ENCODE results near the gene ATAD5. TPM values are rescaled to one million over a fixed set of nuclear protein-coding genes. Genes with fewer than 3 reads are reported as not detected.

ATAD5 gene
- total RNA-seq, 4 donors from 2014 or later = 0.75 to 2.7 (median 1.2) TPM

DNA sequence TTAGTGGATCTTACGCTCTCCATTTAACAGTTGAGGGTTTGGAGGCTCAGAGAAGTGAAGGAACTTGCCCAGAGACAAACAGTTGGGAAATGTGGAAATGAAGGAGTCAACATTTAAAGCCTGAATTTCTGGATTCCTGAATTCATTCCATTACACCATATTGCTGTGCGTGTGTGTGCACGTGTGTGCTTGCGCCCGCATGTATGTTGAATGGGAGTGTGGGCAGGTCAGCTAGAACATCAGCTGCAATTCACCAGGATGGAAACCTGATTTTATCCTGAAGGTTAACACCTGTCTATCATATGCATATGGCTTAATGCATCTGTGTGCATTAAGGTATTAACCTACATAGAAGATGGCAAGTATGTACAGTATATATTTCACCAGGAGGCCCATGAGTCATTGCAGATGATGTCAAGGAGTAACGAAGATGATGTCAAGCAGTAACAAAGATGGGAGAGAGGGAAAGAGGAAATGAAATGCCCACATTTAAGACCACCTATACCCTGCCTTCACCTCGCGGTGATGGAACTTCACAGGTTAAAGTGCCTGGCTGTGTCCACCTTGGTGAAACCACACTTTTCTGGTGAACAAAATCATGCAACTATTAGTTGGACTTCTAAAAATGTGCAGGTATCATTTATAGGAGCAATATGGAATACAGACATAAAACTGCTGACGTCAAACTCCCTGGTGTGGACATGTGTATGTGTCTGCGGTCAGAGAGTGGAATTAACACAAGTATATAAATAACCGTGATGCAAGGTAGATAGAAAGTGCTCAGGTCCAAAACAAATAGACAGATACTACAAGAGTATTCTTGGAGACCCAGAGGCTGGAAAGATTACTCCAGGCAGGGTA is 89.1 kb downstream of the ATAD5 start:
- Histone ChIP-seq H3K27ac (no peak overlapping the region), H3K9me3 (no peaks in the 10 kb centered on the region), H3K27me3 (peaks cover 55% of the 10 kb centered on the region), H3K36me3 (no peaks in the 10 kb centered on the region), H3K4me1 (peaks cover 0 to 17% (median 13%) of the 10 kb centered on the region in 4 donors), H3K4me3 (peak overlapping the region in 2 of 4 donors; percentile 56 to 64)
- in situ Hi-C loops (cut with MboI; ENCODE audit: low pct_ligation_motif_present in 1 of 4, low pct_unique_long_range_greater_than_20kb in 1 of 4, low sequenced_read_pairs in 3 of 4) (loop anchor here in 1 of 4 donors (25.0 kb wide), 1 partner anchor 291 kb away; no protein-coding TSS in a partner anchor), intact Hi-C loops (cut with DNase I; ENCODE audit: low total_unique reads) (loop anchor here (10.0 kb wide), 1 partner anchor 1744 kb away; no protein-coding TSS in a partner anchor)
- TF ChIP-seq POLR2A (IDR thresholded peaks at IDR 0.05) (no peak), POLR2AphosphoS5 (IDR thresholded peaks at IDR 0.05) (no peak), EP300 (IDR thresholded peaks at IDR 0.05; ENCODE audit: low read depth) (no peak)
- TF ChIP-seq, protein P1, sequence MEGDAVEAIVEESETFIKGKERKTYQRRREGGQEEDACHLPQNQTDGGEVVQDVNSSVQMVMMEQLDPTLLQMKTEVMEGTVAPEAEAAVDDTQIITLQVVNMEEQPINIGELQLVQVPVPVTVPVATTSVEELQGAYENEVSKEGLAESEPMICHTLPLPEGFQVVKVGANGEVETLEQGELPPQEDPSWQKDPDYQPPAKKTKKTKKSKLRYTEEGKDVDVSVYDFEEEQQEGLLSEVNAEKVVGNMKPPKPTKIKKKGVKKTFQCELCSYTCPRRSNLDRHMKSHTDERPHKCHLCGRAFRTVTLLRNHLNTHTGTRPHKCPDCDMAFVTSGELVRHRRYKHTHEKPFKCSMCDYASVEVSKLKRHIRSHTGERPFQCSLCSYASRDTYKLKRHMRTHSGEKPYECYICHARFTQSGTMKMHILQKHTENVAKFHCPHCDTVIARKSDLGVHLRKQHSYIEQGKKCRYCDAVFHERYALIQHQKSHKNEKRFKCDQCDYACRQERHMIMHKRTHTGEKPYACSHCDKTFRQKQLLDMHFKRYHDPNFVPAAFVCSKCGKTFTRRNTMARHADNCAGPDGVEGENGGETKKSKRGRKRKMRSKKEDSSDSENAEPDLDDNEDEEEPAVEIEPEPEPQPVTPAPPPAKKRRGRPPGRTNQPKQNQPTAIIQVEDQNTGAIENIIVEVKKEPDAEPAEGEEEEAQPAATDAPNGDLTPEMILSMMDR (IDR thresholded peaks at IDR 0.05) = no peak
- WGBS, 2 donors (ENCODE audit: low coverage in 1 of 2) = 74 to 79% methylated on average over 8 to 11 of the region's 11 CpGs
- DNase-seq = no peak

DNA sequence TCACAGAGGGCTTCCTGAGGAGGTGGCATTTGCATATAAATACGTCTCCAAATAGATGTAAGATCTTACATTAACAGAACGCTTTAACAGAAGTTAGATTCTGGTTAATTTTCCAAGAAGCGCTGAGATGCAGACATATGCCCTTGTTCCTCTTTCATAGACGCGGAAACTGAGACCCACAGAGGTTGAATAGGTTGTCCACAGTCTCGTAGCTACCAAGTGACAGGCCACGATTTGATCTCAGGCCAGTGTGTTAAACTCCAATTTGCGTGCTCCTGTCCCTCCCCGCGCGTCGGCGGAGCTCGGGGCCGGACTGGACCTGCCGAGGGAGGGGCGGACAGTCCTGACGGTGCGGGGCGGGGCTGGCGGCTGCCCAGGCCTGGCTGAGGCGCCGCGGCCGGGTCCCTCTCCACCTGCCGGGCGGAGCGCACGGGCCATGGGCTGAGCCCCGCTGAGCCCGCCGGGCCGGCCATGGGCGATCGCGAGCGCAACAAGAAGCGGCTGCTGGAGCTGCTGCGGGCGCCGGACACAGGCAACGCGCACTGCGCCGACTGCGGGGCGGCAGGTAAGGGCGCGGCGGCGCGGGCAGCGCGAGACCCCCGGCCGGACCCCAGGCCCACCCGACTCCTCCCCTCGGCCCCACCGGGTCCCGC is 89.9 kb downstream of the ATAD5 start, which contains the start of gene ADAP2:
TSS of gene ADAP2 (plus strand) at position 402 of the 653 bp plus-strand sequence. CDS start at position 472, 70 bp downstream.
- in situ Hi-C loops (cut with MboI; ENCODE audit: low pct_ligation_motif_present in 1 of 4, low pct_unique_long_range_greater_than_20kb in 1 of 4, low sequenced_read_pairs in 3 of 4) (loop anchor here in 1 of 4 donors (25.0 kb wide), 1 partner anchor 291 kb away; no protein-coding TSS in a partner anchor), intact Hi-C loops (cut with DNase I; ENCODE audit: low total_unique reads) (loop anchor here (10.0 kb wide), 1 partner anchor 1743 kb away; no protein-coding TSS in a partner anchor)
- Histone ChIP-seq H3K9me3 (no peaks in the 10 kb centered on the region), H3K4me1 (peaks cover 0 to 17% (median 13%) of the 10 kb centered on the region in 4 donors), H3K36me3 (no peaks in the 10 kb centered on the region), H3K4me3 (peak within 1 kb of the TSS; percentile 21 to 64 (median 48)), H3K27ac (peak within 1 kb of the TSS; percentile 33 to 60 (median 40)), H3K27me3 (peaks cover 61% of the 10 kb centered on the region)
- 0 to 3% methylated on average over 2 to 40 of the region's 60 CpGs for WGBS, 2 donors (ENCODE audit: low coverage in 1 of 2)
- no peak for TF ChIP-seq EP300 (IDR thresholded peaks at IDR 0.05; ENCODE audit: low read depth)
- peak; percentile 8 for TF ChIP-seq POLR2A (IDR thresholded peaks at IDR 0.05)
- peak in 2 of 3 donors; percentile 13 to 18 for TF ChIP-seq POLR2AphosphoS5 (IDR thresholded peaks at IDR 0.05)
- DNase-seq = peak; percentile 77

DNA sequence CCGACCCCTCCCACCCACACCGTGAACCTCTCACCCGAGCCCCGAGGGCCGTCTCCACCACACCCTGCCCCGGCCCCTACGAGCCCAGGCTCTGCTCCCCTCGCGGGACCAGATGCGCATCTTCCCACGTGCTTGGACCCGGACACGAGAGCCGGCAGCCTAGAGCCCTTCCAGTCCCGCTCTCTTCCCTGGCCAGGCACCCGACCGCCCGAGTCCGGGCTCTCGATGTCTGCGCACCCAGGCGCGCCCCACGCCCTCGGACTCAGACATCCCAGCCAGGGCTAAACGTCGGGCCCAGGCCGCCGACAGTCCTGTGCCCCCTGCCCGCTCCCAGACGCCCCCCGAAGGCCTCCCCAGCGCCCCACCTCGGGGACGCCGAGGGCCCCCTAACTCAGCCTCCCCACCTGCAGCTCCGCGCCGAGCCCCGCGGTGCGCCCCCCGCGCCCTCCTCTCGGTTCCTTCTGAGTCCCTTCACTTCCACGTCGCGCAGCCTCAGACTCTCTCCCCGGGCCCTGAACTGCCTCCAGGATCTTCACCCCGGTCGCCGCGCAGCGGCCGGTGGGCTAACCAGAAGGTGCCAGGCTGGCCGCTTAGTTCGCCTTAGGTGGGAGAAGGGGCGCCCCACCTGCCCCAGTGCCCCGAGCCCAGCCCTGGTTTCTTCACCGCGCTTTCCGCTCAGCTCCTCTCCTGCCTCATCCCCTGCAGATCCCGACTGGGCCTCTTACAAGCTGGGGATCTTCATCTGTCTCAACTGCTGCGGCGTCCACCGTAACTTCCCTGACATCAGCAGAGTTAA is 90.7 kb downstream of the ATAD5 start:
- Histone ChIP-seq H3K9me3 (no peaks in the 10 kb centered on the region), H3K4me1 (peaks cover 0 to 17% (median 13%) of the 10 kb centered on the region in 4 donors), H3K27me3 (peaks cover 61% of the 10 kb centered on the region), H3K27ac (peak overlapping the region; percentile 33 to 60 (median 40)), H3K36me3 (no peaks in the 10 kb centered on the region), H3K4me3 (peak overlapping the region; percentile 21 to 64 (median 48))
- peak; percentile 17 for DNase-seq
- intact Hi-C loops (cut with DNase I; ENCODE audit: low total_unique reads) = loop anchor here (10.0 kb wide), 1 partner anchor 1742 kb away; no protein-coding TSS in a partner anchor
- in situ Hi-C loops (cut with MboI; ENCODE audit: low pct_ligation_motif_present in 1 of 4, low pct_unique_long_range_greater_than_20kb in 1 of 4, low sequenced_read_pairs in 3 of 4) = loop anchor here in 1 of 4 donors (25.0 kb wide), 1 partner anchor 290 kb away; no protein-coding TSS in a partner anchor
- WGBS, 2 donors (ENCODE audit: low coverage in 1 of 2) = 6% methylated on average over 49 of the region's 66 CpGs; no CpG with 5 or more reads in 1 of the 2 donors
- TF ChIP-seq POLR2A (IDR thresholded peaks at IDR 0.05) (no peak), EP300 (IDR thresholded peaks at IDR 0.05; ENCODE audit: low read depth) (no peak), POLR2AphosphoS5 (IDR thresholded peaks at IDR 0.05) (no peak)
- TF ChIP-seq, protein P1 (IDR thresholded peaks at IDR 0.05) = no peak

DNA sequence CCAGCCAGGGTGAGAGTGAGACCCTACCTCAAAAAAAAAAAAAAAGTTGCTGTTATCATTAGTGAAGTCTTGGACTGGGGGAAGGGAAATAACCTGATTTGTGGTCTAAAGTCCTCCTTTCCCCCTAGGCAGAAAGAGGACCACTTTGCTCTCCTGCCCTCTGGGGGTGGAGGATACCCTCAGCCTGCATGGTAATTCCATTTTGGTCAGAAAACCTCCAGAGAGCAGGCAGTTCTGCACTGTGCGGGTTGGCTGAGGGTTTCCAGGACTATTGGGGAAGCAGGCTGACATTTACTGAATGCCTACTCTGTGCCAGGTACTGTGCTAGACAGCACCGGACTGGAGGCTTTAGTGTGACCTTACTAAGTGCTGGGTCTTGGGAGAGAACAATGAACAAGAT is 92.6 kb downstream of the ATAD5 start:
- Histone ChIP-seq H3K36me3 (no peaks in the 10 kb centered on the region), H3K9me3 (no peaks in the 10 kb centered on the region), H3K27ac (no peak overlapping the region), H3K4me1 (peaks cover 0 to 17% (median 13%) of the 10 kb centered on the region in 4 donors), H3K4me3 (no peak overlapping the region), H3K27me3 (peaks cover 61% of the 10 kb centered on the region)
- intact Hi-C loops (cut with DNase I; ENCODE audit: low total_unique reads) (loop anchor here (10.0 kb wide), 1 partner anchor 1740 kb away; no protein-coding TSS in a partner anchor), in situ Hi-C loops (cut with MboI; ENCODE audit: low pct_ligation_motif_present in 1 of 4, low pct_unique_long_range_greater_than_20kb in 1 of 4, low sequenced_read_pairs in 3 of 4) (loop anchor here in 1 of 4 donors (25.0 kb wide), 1 partner anchor 288 kb away; no protein-coding TSS in a partner anchor)
- no peak for DNase-seq
- WGBS, 2 donors (ENCODE audit: low coverage in 1 of 2) = 60 to 65% methylated on average over 2 of the region's 2 CpGs
- TF ChIP-seq EP300 (IDR thresholded peaks at IDR 0.05; ENCODE audit: low read depth) (no peak), POLR2A (IDR thresholded peaks at IDR 0.05) (no peak), POLR2AphosphoS5 (IDR thresholded peaks at IDR 0.05) (no peak)
- TF ChIP-seq, protein P1 (IDR thresholded peaks at IDR 0.05) = no peak
